Naive thymus-derived CD4-positive, alpha-beta T cell (primary cell): Measurements from ENCODE around the gene ZNF750. TPM values are rescaled to one million over a fixed set of nuclear protein-coding genes. Genes with fewer than 3 reads are reported as not detected.

ENCODE experiments used
- ATAC-seq: fragments of 150-1000 bp; cut with Tn5 transposase; 2 replicates; pipeline ENCODE4 v1.10.0; 2021; ENCODE audit warnings: mild to moderate bottlenecking, moderate library complexity
- CTCF ChIA-PET: fragments of 350-600 bp; sonication (Branson Sonifier 250); formaldehyde crosslinking; loops from one replicate; lab custom pipeline; 2021; ENCODE audit warnings: antibody characterized with exemption; lab: Charles Lee
- POLR2A ChIA-PET: fragments of 350-600 bp; sonication (Branson Sonifier 250); formaldehyde crosslinking; loops from one replicate; lab custom pipeline; 2021; ENCODE audit warnings: antibody characterized with exemption, inconsistent platforms; lab: Charles Lee
- DNase-seq, 9 donors: peaks; one replicate each; pipeline versions ENCODE4 v3.0.0 to v3.0.0-alpha.2; 2020 to 2022; ENCODE audit warnings: mixed read lengths in 1 of 9
- H3K27ac ChIP-seq: one replicate; pipeline ENCODE4 v1.7.0; 2013; ENCODE audit warnings: mild to moderate bottlenecking, low read depth, low read length, moderate library complexity
- H3K27me3 ChIP-seq, 2 donors: one replicate each; pipeline ENCODE4 v1.7.0; 2013; ENCODE audit warnings: low read length in 2 of 2, mild to moderate bottlenecking in 2 of 2, moderate library complexity in 2 of 2; ENCODE audit not compliant: control insufficient read depth in 2 of 2, insufficient read depth in 2 of 2
- H3K36me3 ChIP-seq, 3 experiments: 1 replicate in 2 of 3; 2 replicates in 1 of 3; pipeline ENCODE4 v1.7.0; 2013; ENCODE audit warnings: low read length in 3 of 3, mild to moderate bottlenecking in 3 of 3, moderate library complexity in 1 of 3; ENCODE audit not compliant: insufficient read depth in 3 of 3, control insufficient read depth in 2 of 3
- H3K4me1 ChIP-seq, 2 donors: one replicate each; pipeline ENCODE4 v1.7.0; 2013; ENCODE audit warnings: low read length in 2 of 2, mild to moderate bottlenecking in 2 of 2, moderate library complexity in 1 of 2; ENCODE audit not compliant: control insufficient read depth in 2 of 2, insufficient read depth in 2 of 2
- H3K4me3 ChIP-seq: 2 replicates; pipeline ENCODE4 v1.7.0; 2013; ENCODE audit warnings: mild to moderate bottlenecking, low read length
- H3K9me3 ChIP-seq, 3 experiments: 1 replicate in 2 of 3; 2 replicates in 1 of 3; pipeline ENCODE4 v1.7.0; 2013; ENCODE audit warnings: low read length in 3 of 3; ENCODE audit not compliant: control insufficient read depth in 2 of 3
- H3K27ac Mint-ChIP-seq, 9 donors: one replicate each; pipeline ENCODE4 v1.8.0; 2020 to 2022; ENCODE audit warnings: mixed read lengths in 9 of 9, mild to moderate bottlenecking in 8 of 9, moderate library complexity in 5 of 9, inconsistent platforms in 2 of 9
- H3K27me3 Mint-ChIP-seq, 5 donors: one replicate each; pipeline ENCODE4 v1.8.0; 2021 to 2022; ENCODE audit warnings: mixed read lengths in 5 of 5, mild to moderate bottlenecking in 1 of 5
- H3K36me3 Mint-ChIP-seq, 5 donors: one replicate each; pipeline ENCODE4 v1.8.0; 2020 to 2022; ENCODE audit warnings: mixed read lengths in 5 of 5, mild to moderate bottlenecking in 3 of 5, inconsistent platforms in 1 of 5
- H3K4me1 Mint-ChIP-seq, 7 donors: one replicate each; pipeline ENCODE4 v1.8.0; 2020 to 2022; ENCODE audit warnings: mixed read lengths in 7 of 7, mild to moderate bottlenecking in 3 of 7, inconsistent platforms in 1 of 7
- H3K4me3 Mint-ChIP-seq, 10 donors: one replicate each; pipeline ENCODE4 v1.8.0; 2020 to 2022; ENCODE audit warnings: mild to moderate bottlenecking in 10 of 10, mixed read lengths in 10 of 10, moderate library complexity in 6 of 10, inconsistent platforms in 2 of 10
- H3K9me3 Mint-ChIP-seq, 11 donors: one replicate each; pipeline ENCODE4 v1.8.0; 2020 to 2022; ENCODE audit warnings: mixed read lengths in 11 of 11, mild to moderate bottlenecking in 4 of 11, inconsistent platforms in 1 of 11, moderate library complexity in 1 of 11
- intact Hi-C, 2 donors: fragments of 100-400 bp; cut with micrococcal nuclease; formaldehyde crosslinking; loops; one replicate each; pipeline ENCODE4 v1.15.1; 2023
- polyA plus RNA-seq, 2 donors: library from polyadenylated mRNA; unstranded; fragments of 300-500 nt; fragmentation: Illumina TruSeq; gene quantifications; one replicate each; pipeline ENCODE4 v1.2.3, GENCODE V29; 2021
- total RNA-seq, 6 experiments: library from RNA in 5 of 6; stranded (reverse) in 5 of 6; gene quantifications; 1 replicate in 5 of 6; 2 replicates in 1 of 6; pipeline ENCODE4 v1.2.3 and lab custom pipeline; 2021 to 2026

ZNF750 gene
- total RNA-seq (not detected), polyA plus RNA-seq (under 1 TPM in 1 of 2 donors, not detected in 1; 0.13 TPM), total RNA-seq (lab: John Stamatoyannopoulos, UW) (not detected)

GRCh38 chr17:82839617-82840292, at the start of gene ZNF750:
Gene ZNF750 (minus strand): TSS chr17:82840022. CDS start chr17:82832454, 7,568 bp downstream.
- ATAC-seq (no peak), DNase-seq (no peak)
- no peaks in the 10 kb centered on the region for H3K9me3 ChIP-seq
- peaks cover 0 to 5% (median 0%) of the 10 kb centered on the region in 3 experiments for H3K36me3 ChIP-seq
- ChIA-PET CTCF (no interaction called here), POLR2A (interaction anchor here (1.5 kb wide), 1 partner anchor 20 kb away, joined by 3 read pairs; no protein-coding TSS in a partner anchor)
- Mint-ChIP-seq H3K27me3 (no peaks in the 10 kb centered on the region), H3K27ac (peak within 1 kb of the TSS in 1 of 9 donors; percentile 72), H3K9me3 (no peaks in the 10 kb centered on the region), H3K36me3 (peaks cover 0 to 10% (median 0%) of the 10 kb centered on the region in 5 donors), H3K4me1 (peaks cover 0 to 10% (median 4%) of the 10 kb centered on the region in 7 donors), H3K4me3 (no peak within 1 kb of the TSS)
- no peaks in the 10 kb centered on the region for H3K27me3 ChIP-seq
- intact Hi-C loops, result no loop called here
- no peak within 1 kb of the TSS for H3K27ac ChIP-seq
- H3K4me1 ChIP-seq, result no peaks in the 10 kb centered on the region
- no peak within 1 kb of the TSS for H3K4me3 ChIP-seq

DNA sequence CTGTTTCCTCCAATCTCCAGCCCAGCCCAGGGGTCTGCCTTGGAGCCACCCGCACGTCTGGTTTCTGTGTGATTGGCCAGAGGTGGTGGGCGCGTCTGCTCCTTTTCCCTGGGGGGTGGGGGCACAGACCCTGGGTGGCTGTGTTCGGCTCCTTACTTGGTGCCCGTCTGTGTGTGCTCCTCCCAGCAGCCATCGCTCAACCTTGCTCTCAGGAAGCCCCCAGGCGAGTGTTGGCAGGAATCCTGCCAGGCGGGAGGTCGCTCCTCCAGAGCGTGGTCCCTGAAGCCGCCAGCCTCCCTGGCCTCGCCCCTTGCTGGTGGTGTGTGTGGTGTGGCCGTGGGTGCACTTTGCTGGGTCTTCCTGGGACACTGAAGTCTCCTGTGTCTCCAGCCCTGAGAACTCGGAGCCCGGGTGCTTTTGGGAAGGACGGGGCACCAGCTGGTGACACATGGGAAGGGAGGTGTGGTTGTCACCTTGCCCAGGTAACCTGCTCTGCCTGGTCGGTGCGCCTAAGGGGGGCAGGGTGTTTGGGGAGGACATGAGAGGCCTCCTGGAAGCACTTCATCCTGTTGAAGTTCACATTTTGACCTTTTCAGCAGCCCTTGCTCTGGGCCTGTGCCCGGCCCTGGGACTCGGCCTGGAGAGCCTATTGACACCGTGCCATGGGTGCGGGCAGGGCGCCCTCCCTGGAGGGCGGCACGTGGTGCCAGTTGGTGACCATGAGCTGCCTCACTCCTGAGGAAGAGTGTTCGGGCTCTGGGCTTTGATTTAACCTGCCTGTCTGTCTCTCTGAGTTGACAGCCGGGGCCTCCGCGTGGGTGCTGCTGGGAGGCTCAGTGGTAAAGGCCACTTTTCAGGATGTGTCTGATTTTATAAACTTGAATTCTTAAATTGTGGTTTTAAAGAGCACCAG, 49.0 kb upstream of the ZNF750 start:
- Histone ChIP-seq H3K4me1 (peaks cover 41 to 43% of the 10 kb centered on the region in 2 donors), H3K4me3 (no peak overlapping the region), H3K27ac (no peak overlapping the region), H3K27me3 (no peaks in the 10 kb centered on the region), H3K36me3 (peaks cover 0 to 23% (median 0%) of the 10 kb centered on the region in 3 experiments), H3K9me3 (no peaks in the 10 kb centered on the region)
- peaks cover 37 to 64% (median 60%) of the 10 kb centered on the region in 7 donors for H3K4me1 Mint-ChIP-seq
- no peaks in the 10 kb centered on the region for H3K27me3 Mint-ChIP-seq
- H3K27ac Mint-ChIP-seq, result peak overlapping the region in 1 of 9 donors; percentile 72
- DNase-seq, result no peak
- CTCF ChIA-PET, result interaction anchor here (0.7 kb wide), 1 partner anchor 25 kb away, joined by 3 read pairs; no protein-coding TSS in a partner anchor
- no peaks in the 10 kb centered on the region for H3K9me3 Mint-ChIP-seq
- peaks cover 8 to 35% (median 13%) of the 10 kb centered on the region in 5 donors for H3K36me3 Mint-ChIP-seq
- intact Hi-C loops, result no loop called here
- POLR2A ChIA-PET, result no interaction called here
- ATAC-seq, result no peak
- H3K4me3 Mint-ChIP-seq, result peak overlapping the region in 1 of 10 donors; percentile 6

- H3K27me3 ChIP-seq, result no peaks in the 10 kb centered on the region
Measured at GRCh38 chr17:82887255-82888164, 47.7 kb upstream of the ZNF750 start.

GRCh38 chr17:82884970-82885353, 45.1 kb upstream of the ZNF750 start:
- Mint-ChIP-seq H3K9me3 (peaks cover 0 to 2% (median 0%) of the 10 kb centered on the region in 11 donors), H3K4me3 (peak overlapping the region; percentile 61 to 99 (median 86)), H3K27me3 (no peaks in the 10 kb centered on the region), H3K27ac (peak overlapping the region; percentile 90 to 100 (median 99)), H3K36me3 (peaks cover 7 to 31% (median 13%) of the 10 kb centered on the region in 5 donors), H3K4me1 (peaks cover 48 to 79% (median 72%) of the 10 kb centered on the region in 7 donors)
- POLR2A ChIA-PET, result interaction anchor here (0.6 to 6.3 kb wide), 8 partner anchors 9 to 87 kb away, joined by 3 to 84 read pairs (median 8); no protein-coding TSS in a partner anchor
- intact Hi-C loops, result loop anchor here (1.0 kb wide), 1 partner anchor 8 kb away; no protein-coding TSS in a partner anchor
- DNase-seq, result peak in 2 of 9 donors; percentile 9 to 30
- Histone ChIP-seq H3K9me3 (no peaks in the 10 kb centered on the region), H3K4me3 (peak overlapping the region; percentile 28), H3K36me3 (peaks cover 0 to 6% (median 0%) of the 10 kb centered on the region in 3 experiments), H3K27me3 (no peaks in the 10 kb centered on the region), H3K4me1 (peaks cover 51% of the 10 kb centered on the region in 2 donors), H3K27ac (peak overlapping the region; percentile 53)
- ATAC-seq, result peak; percentile 7
- CTCF ChIA-PET, result interaction anchor here (0.7 to 2.2 kb wide), 9 partner anchors 9 to 291 kb away, joined by 3 to 14 read pairs (median 4); no protein-coding TSS in a partner anchor

More at GRCh38 chr17:82887255-82888164, 47.7 kb upstream of the ZNF750 start:
- Mint-ChIP-seq H3K4me1 (peaks cover 39 to 64% (median 62%) of the 10 kb centered on the region in 7 donors), H3K36me3 (peaks cover 8 to 35% (median 12%) of the 10 kb centered on the region in 5 donors), H3K27ac (peak overlapping the region in 8 of 9 donors; percentile 11 to 90 (median 70)), H3K27me3 (no peaks in the 10 kb centered on the region), H3K9me3 (no peaks in the 10 kb centered on the region), H3K4me3 (peak overlapping the region in 6 of 10 donors; percentile 22 to 58 (median 42))
- Histone ChIP-seq H3K9me3 (no peaks in the 10 kb centered on the region), H3K27ac (no peak overlapping the region), H3K4me1 (peaks cover 40 to 41% of the 10 kb centered on the region in 2 donors), H3K36me3 (peaks cover 0 to 23% (median 0%) of the 10 kb centered on the region in 3 experiments), H3K4me3 (no peak overlapping the region)
- ATAC-seq, result no peak
- DNase-seq, result no peak
- ChIA-PET POLR2A (no interaction called here), CTCF (interaction anchor here (1.2 kb wide), 1 partner anchor 28 kb away, joined by 3 read pairs; no protein-coding TSS in a partner anchor)
- intact Hi-C loops, result no loop called here

DNA sequence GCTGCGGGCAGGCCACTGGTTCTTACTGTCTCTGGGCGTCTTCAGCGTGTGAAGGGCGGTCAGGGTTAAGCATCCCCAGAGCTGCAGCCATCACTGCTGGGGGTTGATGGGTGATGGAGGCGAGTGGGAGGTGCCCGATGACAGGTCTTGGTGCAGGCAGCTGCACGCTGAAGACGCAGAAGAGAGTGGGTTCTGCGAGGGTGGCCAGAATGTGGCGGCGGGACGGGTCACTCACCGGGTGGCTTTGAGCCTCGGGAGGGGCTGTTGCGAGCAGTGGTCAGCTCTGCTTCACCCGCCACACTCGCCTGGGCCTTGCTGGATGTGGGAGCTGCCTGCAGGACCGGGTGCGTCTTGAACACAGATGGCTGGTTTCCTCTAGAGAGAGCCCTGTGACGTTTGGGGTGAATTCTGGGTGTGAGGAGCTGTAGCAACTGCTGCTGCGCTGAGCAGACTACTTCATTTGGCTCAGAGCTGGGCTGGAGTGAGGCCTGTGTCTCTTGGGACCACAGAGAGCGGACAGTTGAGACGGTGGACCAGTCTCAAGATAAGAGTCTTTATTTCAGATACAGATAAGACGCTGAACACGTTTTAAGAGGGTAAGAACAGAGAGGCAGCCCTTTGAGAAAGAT, 44.6 kb upstream of the ZNF750 start:
- Histone ChIP-seq H3K4me1 (peaks cover 51% of the 10 kb centered on the region in 2 donors), H3K27ac (peak overlapping the region; percentile 53), H3K9me3 (no peaks in the 10 kb centered on the region), H3K36me3 (peaks cover 0 to 1% (median 0%) of the 10 kb centered on the region in 3 experiments), H3K27me3 (no peaks in the 10 kb centered on the region), H3K4me3 (peak overlapping the region; percentile 28)
- Mint-ChIP-seq H3K4me3 (peak overlapping the region; percentile 61 to 99 (median 86)), H3K4me1 (peaks cover 49 to 84% (median 78%) of the 10 kb centered on the region in 7 donors), H3K27ac (peak overlapping the region; percentile 90 to 100 (median 99)), H3K9me3 (peaks cover 0 to 2% (median 0%) of the 10 kb centered on the region in 11 donors), H3K27me3 (no peaks in the 10 kb centered on the region), H3K36me3 (peaks cover 9 to 36% (median 15%) of the 10 kb centered on the region in 5 donors)
- intact Hi-C loops, result no loop called here
- peak in 3 of 9 donors; percentile 14 to 47 (median 25) for DNase-seq
- ChIA-PET CTCF (interaction anchor here (1.1 to 2.2 kb wide), 5 partner anchors 19 to 102 kb away, joined by 3 to 14 read pairs (median 3); no protein-coding TSS in a partner anchor), POLR2A (interaction anchor here (0.6 to 6.3 kb wide), 8 partner anchors 9 to 86 kb away, joined by 3 to 84 read pairs (median 8); no protein-coding TSS in a partner anchor)
- ATAC-seq, result no peak
